ENCODE results near the gene FGF1. TPM values are rescaled to one million over a fixed set of nuclear protein-coding genes. Genes with fewer than 3 reads are reported as not detected.
A peak's percentile ranks its signal among the peaks of the same experiment; 100 is the strongest.

FGF1 gene
- total RNA-seq, 1 donor from 2014 or later = 1.8 TPM

DNA sequence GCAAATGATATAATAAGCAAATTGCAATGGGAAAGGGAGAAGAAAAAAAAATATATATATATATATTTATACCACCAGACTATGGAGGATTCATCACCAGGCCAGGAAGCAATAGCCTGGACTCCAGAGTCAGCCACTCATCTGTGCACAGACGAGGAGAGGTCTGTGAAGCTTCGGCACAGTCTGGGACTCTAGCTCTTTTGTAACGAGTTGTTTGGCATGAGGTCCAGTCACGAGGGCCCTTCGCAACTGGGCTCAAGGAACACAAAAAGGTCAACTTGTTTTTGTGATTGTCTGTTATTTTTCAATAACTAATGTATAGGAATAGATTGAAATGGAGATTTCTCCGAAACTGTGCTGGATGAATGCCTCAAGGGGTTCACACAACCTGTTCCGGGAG is 14.7 kb upstream of the FGF1 start:
- intact Hi-C loops (cut with DNase I) = no loop called here
- Histone ChIP-seq H3K36me3 (no peaks in the 10 kb centered on the region), H3K4me3 (no peak overlapping the region), H3K4me1 (peaks cover 25% of the 10 kb centered on the region), H3K9me3 (no peaks in the 10 kb centered on the region), H3K27ac (no peak overlapping the region), H3K27me3 (no peaks in the 10 kb centered on the region)
- ATAC-seq = no peak
- DNase-seq = no peak
- TF ChIP-seq, protein P1, sequence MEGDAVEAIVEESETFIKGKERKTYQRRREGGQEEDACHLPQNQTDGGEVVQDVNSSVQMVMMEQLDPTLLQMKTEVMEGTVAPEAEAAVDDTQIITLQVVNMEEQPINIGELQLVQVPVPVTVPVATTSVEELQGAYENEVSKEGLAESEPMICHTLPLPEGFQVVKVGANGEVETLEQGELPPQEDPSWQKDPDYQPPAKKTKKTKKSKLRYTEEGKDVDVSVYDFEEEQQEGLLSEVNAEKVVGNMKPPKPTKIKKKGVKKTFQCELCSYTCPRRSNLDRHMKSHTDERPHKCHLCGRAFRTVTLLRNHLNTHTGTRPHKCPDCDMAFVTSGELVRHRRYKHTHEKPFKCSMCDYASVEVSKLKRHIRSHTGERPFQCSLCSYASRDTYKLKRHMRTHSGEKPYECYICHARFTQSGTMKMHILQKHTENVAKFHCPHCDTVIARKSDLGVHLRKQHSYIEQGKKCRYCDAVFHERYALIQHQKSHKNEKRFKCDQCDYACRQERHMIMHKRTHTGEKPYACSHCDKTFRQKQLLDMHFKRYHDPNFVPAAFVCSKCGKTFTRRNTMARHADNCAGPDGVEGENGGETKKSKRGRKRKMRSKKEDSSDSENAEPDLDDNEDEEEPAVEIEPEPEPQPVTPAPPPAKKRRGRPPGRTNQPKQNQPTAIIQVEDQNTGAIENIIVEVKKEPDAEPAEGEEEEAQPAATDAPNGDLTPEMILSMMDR (IDR thresholded peaks at IDR 0.05) = no peak

DNA sequence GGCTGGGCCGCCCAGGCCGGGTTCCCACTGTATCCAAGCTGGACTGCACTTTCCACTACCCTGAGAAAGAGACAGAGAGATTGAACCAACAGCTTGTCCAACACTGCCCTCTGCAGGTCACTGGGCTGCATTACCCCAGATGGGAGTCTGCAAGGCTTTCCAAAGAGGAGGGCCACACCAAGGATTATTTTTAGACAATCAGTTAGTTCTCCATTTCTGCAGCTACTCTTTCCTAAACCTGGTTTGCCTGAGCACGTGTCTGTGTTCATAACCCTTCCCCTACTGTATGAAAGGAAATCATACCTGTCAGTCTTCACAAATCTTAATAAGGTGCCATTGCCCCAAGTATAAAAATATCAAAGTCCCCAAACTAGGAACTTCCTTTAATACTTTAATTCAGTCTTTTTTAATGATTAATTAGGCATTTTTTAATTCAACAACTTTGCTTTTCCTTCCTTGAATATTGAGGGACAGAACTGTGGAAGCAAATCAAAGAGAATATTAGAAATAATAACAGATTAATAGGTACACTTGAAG is 13.4 kb upstream of the FGF1 start:
- Histone ChIP-seq H3K4me1 (peaks cover 25% of the 10 kb centered on the region), H3K9me3 (no peaks in the 10 kb centered on the region), H3K4me3 (no peak overlapping the region), H3K27me3 (no peaks in the 10 kb centered on the region), H3K36me3 (no peaks in the 10 kb centered on the region), H3K27ac (no peak overlapping the region)
- TF ChIP-seq, protein P1 (IDR thresholded peaks at IDR 0.05) = peak; percentile 98
- intact Hi-C loops (cut with DNase I) = loop anchor here (5.0 kb wide), 1 partner anchor 42 kb away; no protein-coding TSS in a partner anchor
- DNase-seq = peak; percentile 88
- ATAC-seq = peak; percentile 99

DNA sequence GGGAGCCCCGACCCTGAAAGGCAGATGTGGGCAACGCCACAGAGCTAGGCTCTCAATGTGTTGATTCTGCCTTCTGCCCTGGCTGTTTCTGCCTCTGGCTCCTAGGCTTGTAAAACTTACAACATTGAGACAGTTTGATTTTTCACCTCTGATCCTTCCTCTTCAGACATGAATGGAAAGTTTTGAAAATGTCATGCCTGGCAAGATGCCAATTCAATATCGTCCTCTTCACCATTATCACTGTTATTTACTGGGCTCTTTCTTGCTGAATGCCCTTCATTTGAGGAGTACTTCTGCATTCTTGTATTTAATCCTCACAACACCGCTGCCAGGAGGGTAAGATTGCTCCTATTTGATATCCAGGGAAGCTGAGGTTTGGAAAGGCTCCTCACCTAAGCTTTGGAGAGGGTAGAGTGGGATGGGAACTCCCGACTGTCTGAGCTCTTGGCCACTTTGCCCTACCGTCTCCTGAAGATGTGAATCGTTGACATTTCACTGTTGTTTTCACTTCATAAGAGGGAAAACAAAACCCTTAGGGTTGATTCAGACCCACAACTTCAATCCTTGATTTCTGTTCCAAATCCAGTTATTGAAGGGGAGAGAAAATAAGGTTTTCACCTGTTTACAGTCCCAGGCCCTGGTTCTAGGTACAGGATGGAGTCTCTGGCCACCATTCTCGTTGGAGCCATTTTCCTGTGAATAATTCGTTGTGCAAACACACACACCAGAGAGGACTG is 12.7 kb upstream of the FGF1 start:
- no peaks in the 10 kb centered on the region for H3K36me3 ChIP-seq
- ATAC-seq (no peak), DNase-seq (no peak)
- TF ChIP-seq, protein P1 (IDR thresholded peaks at IDR 0.05) = no peak
- H3K27ac ChIP-seq = no peak overlapping the region
- H3K4me3 ChIP-seq = no peak overlapping the region
- H3K27me3 ChIP-seq = no peaks in the 10 kb centered on the region
- peaks cover 25% of the 10 kb centered on the region for H3K4me1 ChIP-seq
- intact Hi-C loops (cut with DNase I) = loop anchor here (5.0 kb wide), 1 partner anchor 41 kb away; no protein-coding TSS in a partner anchor
- H3K9me3 ChIP-seq = no peaks in the 10 kb centered on the region

DNA sequence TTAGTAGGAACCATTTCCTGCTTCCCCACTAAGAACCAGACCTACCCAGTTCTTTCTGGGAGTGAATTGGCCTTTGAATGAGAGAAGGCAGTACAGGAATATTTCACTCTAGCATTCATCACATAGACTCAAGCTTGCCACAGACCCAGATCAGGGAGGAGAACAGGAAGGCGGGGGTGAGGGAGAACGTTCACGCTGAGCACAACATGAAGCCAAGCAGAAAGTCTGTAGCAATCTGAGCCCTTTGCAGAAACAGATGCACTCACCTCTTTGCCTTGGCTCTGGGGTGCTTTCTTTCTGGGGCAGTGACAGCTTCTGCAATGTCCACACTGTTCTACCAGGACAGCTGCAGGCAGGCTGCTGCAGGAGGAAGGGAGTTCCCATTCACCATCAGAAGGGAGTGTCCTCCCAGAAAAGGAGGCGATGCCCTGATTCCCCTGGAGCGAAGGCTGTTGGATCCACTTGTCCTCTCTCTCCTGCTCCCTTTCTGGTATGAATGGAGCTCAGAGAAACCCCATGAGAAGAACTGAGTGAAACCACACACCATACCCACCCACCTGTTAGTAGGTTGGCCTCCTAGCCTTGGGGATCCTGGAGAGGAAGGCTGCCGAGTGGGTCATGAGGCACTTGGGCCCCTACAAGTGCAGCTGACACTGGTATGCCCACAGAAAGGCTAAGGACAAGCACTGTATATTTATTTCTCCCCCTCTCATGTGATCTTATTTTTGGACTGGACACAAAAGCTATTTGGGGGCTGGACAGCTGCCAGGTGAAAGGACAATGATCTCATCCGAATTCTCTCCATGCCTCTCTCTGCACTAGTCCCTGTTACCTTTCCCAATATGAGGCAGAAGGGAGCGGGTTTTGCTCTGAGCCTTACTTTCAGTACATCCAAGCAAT is 11.7 kb upstream of the FGF1 start:
- Histone ChIP-seq H3K4me3 (no peak overlapping the region), H3K4me1 (peaks cover 25% of the 10 kb centered on the region), H3K27me3 (no peaks in the 10 kb centered on the region), H3K27ac (no peak overlapping the region), H3K9me3 (no peaks in the 10 kb centered on the region), H3K36me3 (no peaks in the 10 kb centered on the region)
- DNase-seq (no peak), ATAC-seq (peak; percentile 59)
- TF ChIP-seq, protein P1 (IDR thresholded peaks at IDR 0.05) = no peak
- intact Hi-C loops (cut with DNase I) = loop anchor here (5.0 kb wide), 1 partner anchor 40 kb away; no protein-coding TSS in a partner anchor

DNA sequence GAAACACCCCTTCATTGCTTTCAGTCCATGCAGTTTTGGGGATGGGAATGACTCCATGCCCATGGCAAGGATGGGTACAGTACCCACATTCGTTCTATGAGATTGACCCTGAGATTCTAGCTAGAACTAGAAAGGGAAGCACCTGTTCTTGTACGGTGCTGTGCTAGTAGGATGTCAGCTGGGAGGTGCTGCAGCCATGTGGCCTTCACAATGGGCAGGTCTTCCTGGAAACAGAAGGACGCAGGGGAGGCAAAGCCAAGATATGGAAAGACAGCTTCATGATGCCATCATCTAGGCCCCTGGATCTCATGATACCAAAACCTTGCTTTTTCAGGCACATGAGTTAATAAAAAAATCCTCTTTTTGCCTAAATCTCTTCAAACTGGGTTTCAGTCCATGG is 10.5 kb upstream of the FGF1 start:
- Histone ChIP-seq H3K9me3 (no peaks in the 10 kb centered on the region), H3K36me3 (no peaks in the 10 kb centered on the region), H3K27ac (no peak overlapping the region), H3K4me3 (no peak overlapping the region), H3K27me3 (no peaks in the 10 kb centered on the region), H3K4me1 (peaks cover 25% of the 10 kb centered on the region)
- DNase-seq = no peak
- TF ChIP-seq, protein P1 (IDR thresholded peaks at IDR 0.05) = no peak
- intact Hi-C loops (cut with DNase I) = loop anchor here (5.0 kb wide), 1 partner anchor 39 kb away; no protein-coding TSS in a partner anchor
- ATAC-seq = no peak
